Lung (tissue), 12 donors: ENCODE results near the gene WNK3. TPM values are rescaled to one million over a fixed set of nuclear protein-coding genes. Genes with fewer than 3 reads are reported as not detected.
A peak's percentile ranks its signal among the peaks of the same experiment; 100 is the strongest.

ENCODE experiments used
- ATAC-seq: fragments of 200-7000 bp; cut with Tn5 transposase; one replicate; pipeline ENCODE4 v1.9.1; 2020; ENCODE audit warnings: moderate number of reproducible peaks; ENCODE audit not compliant: insufficient read depth, low FRiP score
- DNase-seq, 3 donors: peaks; one replicate each; pipeline ENCODE4 v3.0.0-alpha.2; 2013 to 2017
- H3K27ac ChIP-seq, 2 donors: one replicate each; pipeline ENCODE4 v1.5.1; 2013; ENCODE audit warnings: mild to moderate bottlenecking in 2 of 2, moderate library complexity in 2 of 2, control low read depth in 1 of 2, inconsistent platforms in 1 of 2, low read depth in 1 of 2, low read length in 1 of 2
- H3K27me3 ChIP-seq, 3 donors: one replicate each; pipeline ENCODE4 v1.5.1; 2013; ENCODE audit warnings: low read length in 2 of 3; ENCODE audit not compliant: control insufficient read depth in 3 of 3, insufficient read depth in 3 of 3
- H3K36me3 ChIP-seq, 4 donors: one replicate each; pipeline ENCODE4 v1.5.1; 2013; ENCODE audit warnings: low read length in 4 of 4, mild to moderate bottlenecking in 1 of 4, moderate library complexity in 1 of 4; ENCODE audit not compliant: control insufficient read depth in 4 of 4, insufficient read depth in 4 of 4
- H3K4me1 ChIP-seq, 5 donors: one replicate each; pipeline ENCODE4 v1.5.1; 2013; ENCODE audit warnings: low read length in 5 of 5, mild to moderate bottlenecking in 2 of 5, moderate library complexity in 1 of 5; ENCODE audit not compliant: control insufficient read depth in 5 of 5, insufficient read depth in 5 of 5
- H3K4me3 ChIP-seq: one replicate; pipeline ENCODE4 v1.5.1; 2013; ENCODE audit warnings: mild to moderate bottlenecking, control low read depth, moderate library complexity
- H3K9ac ChIP-seq, 2 donors: one replicate each; pipeline ENCODE4 v1.5.1; 2013; ENCODE audit warnings: low read length in 2 of 2, control low read depth in 1 of 2; ENCODE audit not compliant: insufficient read depth in 1 of 2
- H3K9me3 ChIP-seq, 4 donors: one replicate each; pipeline ENCODE4 v1.5.1; 2013; ENCODE audit warnings: low read length in 3 of 4, mild to moderate bottlenecking in 1 of 4, moderate library complexity in 1 of 4; ENCODE audit not compliant: control insufficient read depth in 4 of 4, insufficient read depth in 3 of 4
- WGBS, 2 donors: extraction: QIAGEN DNeasy Blood & Tissue Kit; methylation state at CpG; one replicate each; pipeline ENCODE4 v1.1.7; 2013; 5-methylcytosine and 5-hydroxymethylcytosine counted together
- polyA plus RNA-seq, 2 donors: library from polyadenylated mRNA; stranded (reverse); fragments of 200-250 nt; gene quantifications; one replicate each; pipeline ENCODE4 v1.2.1, GENCODE V29; 2013
- total RNA-seq, 2 donors: library from RNA; depleted of rRNA in 1 of 2; stranded (reverse); fragments of >200 nt in 1 of 2; gene quantifications; one replicate each; pipeline ENCODE4 v1.2.1, GENCODE V29; 2014 to 2021
- TF ChIP-seq, protein P1 (sequence below): IDR thresholded peaks from 2 replicates; pipeline ENCODE4 v1.5.1; 2012; ENCODE audit warnings: mild to moderate bottlenecking; ENCODE audit errors: control extremely low read depth, extremely low read depth
- donor health status: control.
- donor health status: control.
- donor health status: Bipolar disorder and iron deficiency.
- donor health status: healthy.
- donor health status: DM: yes; HTN: yes; CAD: no.

WNK3 gene
- total and polyA plus RNA-seq, 4 donors, result 0.14 to 5.2 (median 0.80) TPM

DNA sequence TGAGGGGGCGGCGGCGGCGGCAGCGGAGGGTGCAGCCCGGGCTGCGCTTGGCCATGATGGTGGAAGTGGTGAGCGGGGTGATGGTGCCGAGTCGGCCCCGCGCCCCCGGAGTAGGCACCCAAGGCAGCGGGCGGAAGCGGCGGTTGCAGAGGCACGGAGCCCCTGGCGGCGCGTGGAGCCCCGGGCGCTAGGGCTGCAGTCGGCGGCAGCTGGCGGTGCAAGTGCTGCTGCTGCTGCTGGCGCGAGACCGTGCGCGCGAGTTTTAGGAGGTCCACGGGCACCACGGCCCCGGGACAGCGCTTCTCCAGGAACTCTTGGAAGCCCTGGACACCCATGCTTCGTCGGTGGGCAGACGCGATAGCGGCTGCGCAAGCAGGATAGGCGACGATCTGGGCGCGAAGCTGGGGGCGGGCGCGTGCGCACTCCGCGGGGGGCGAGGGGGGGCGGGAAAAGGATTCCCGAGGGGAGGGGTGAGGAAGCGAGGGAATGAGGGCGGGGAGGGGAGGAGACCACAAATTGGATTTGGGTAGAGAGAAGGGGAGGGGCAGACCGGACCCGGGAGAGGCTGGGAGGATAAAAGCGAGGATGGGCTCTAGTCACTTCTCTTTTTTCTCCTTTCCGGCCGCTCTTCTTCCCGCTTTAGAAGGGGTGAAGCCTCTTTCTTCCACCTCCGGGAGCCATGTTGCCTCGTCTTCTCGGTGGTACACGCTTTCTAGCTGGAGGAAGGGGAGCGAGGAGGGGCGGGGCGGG lies 174.8 kb downstream of the WNK3 start, which contains the start of gene FAM120C:
TSS of gene FAM120C (minus strand) at position 391 of the 750 bp plus-strand sequence. CDS start at position 335, 56 bp downstream.
- H3K4me1 ChIP-seq, result peaks cover 0 to 18% (median 5%) of the 10 kb centered on the region in 5 donors
- ATAC-seq, result peak; percentile 80
- 2 to 39% methylated on average over 11 to 70 of the region's 70 CpGs for WGBS, 2 donors
- H3K9ac ChIP-seq, result no peak within 1 kb of the TSS
- no peaks in the 10 kb centered on the region for H3K36me3 ChIP-seq
- no peaks in the 10 kb centered on the region for H3K9me3 ChIP-seq
- TF ChIP-seq, protein P1, sequence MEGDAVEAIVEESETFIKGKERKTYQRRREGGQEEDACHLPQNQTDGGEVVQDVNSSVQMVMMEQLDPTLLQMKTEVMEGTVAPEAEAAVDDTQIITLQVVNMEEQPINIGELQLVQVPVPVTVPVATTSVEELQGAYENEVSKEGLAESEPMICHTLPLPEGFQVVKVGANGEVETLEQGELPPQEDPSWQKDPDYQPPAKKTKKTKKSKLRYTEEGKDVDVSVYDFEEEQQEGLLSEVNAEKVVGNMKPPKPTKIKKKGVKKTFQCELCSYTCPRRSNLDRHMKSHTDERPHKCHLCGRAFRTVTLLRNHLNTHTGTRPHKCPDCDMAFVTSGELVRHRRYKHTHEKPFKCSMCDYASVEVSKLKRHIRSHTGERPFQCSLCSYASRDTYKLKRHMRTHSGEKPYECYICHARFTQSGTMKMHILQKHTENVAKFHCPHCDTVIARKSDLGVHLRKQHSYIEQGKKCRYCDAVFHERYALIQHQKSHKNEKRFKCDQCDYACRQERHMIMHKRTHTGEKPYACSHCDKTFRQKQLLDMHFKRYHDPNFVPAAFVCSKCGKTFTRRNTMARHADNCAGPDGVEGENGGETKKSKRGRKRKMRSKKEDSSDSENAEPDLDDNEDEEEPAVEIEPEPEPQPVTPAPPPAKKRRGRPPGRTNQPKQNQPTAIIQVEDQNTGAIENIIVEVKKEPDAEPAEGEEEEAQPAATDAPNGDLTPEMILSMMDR, result no peak
- peak within 1 kb of the TSS; percentile 66 for H3K4me3 ChIP-seq
- peak; percentile 86 to 89 (median 88) for DNase-seq
- H3K27me3 ChIP-seq, result no peaks in the 10 kb centered on the region
- peak within 1 kb of the TSS; percentile 91 to 98 for H3K27ac ChIP-seq

DNA sequence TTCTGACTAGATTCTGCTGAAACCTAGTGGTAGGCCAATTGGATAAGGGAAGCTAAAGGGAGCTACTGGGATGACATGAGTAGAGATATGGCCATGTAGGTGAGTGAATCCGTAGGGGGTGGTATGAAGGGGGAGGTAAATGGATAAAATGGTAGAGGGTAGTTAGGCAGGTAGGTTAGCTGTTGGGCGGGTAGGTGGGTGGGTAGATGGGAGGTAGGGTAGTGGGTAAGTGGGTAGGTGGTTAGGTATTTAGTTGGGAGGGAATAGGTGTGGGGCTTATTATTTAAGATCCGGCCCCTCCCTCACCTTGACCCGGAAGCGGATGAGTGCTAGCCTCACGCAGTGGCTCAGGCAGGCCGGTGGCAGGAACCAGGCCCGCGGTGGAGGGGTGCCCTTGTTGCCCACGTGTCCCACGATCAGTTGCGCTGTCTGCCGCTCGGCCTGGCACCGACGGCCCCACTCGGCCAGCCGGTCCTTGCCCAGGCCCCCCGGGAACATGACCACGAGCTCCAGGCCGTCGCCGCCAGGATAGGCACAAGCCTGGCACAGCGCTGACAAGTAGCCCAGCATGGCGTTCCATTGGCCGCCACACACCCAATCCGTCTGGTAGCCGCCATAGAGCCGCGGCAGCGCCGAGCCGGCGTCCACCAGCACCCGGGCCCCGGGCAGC lies 175.5 kb downstream of the WNK3 start:
- H3K9ac ChIP-seq, result no peak overlapping the region
- peak overlapping the region; percentile 91 to 98 for H3K27ac ChIP-seq
- H3K4me1 ChIP-seq, result peaks cover 0 to 18% (median 5%) of the 10 kb centered on the region in 5 donors
- H3K27me3 ChIP-seq, result no peaks in the 10 kb centered on the region
- DNase-seq, result peak; percentile 26 to 34 (median 32)
- no peaks in the 10 kb centered on the region for H3K9me3 ChIP-seq
- H3K4me3 ChIP-seq, result peak overlapping the region; percentile 66
- H3K36me3 ChIP-seq, result no peaks in the 10 kb centered on the region
- TF ChIP-seq, protein P1, result no peak
- ATAC-seq, result peak; percentile 58
- 4 to 36% methylated on average over 16 to 36 of the region's 36 CpGs for WGBS, 2 donors

DNA sequence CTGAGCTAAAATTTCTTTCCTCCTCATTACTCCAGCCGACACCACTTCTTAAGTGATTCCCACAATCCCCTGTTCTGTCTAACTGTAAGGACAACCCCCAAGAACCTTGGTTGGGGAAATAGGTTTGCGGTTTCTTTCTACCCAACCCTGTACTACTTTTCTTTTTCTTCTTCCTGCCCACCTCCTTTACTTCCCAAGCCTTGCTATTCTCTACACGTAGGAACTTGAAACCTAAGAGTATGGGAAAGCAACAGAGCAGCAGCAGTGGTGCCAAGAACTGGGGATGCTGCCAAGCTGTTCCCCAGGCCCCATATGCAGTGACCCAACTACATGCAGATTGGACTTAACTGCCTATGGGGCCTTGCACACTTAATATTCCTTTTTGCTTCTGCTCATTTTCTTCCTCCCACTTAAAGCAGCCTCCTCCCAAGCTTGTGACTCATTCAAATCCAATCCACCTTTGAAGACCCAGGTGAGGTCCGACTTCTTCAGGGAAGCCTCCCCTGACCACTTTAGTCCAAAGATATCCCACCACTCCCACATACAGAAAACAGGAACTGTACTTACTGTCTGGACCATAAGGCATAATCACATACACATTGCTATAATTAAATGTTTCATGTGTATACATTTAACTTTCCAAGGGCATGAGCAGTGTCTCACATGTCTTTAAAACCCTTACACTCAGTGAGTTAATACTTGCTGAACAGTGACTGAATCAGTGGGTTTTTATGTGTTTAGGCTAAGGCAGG lies 176.5 kb downstream of the WNK3 start:
- peak overlapping the region in 1 of 2 donors; percentile 8 for H3K9ac ChIP-seq

More for the DNA sequence above, 176.5 kb downstream of the WNK3 start:
- no peaks in the 10 kb centered on the region for H3K36me3 ChIP-seq
- H3K4me3 ChIP-seq, result no peak overlapping the region
- WGBS, 2 donors, result 51 to 58% methylated on average over 4 of the region's 4 CpGs
- ATAC-seq, result no peak
- peak; percentile 22 to 55 (median 34) for DNase-seq
- H3K27ac ChIP-seq, result no peak overlapping the region
- TF ChIP-seq, protein P1, result no peak
- H3K4me1 ChIP-seq, result peaks cover 0 to 22% (median 5%) of the 10 kb centered on the region in 5 donors
- no peaks in the 10 kb centered on the region for H3K9me3 ChIP-seq
- H3K27me3 ChIP-seq, result no peaks in the 10 kb centered on the region
